HG02759 (cell line): ENCODE results near the gene RASSF7.

Experiments
- ATAC-seq: cut with Tn5 transposase; IDR thresholded peaks from one replicate; pipeline ENCODE4 v1.9.1; 2021; ENCODE audit warnings: mild to moderate bottlenecking, moderate library complexity; ENCODE audit not compliant: unreplicated experiment

RASSF7 gene

GRCh38 chr11:532986-533585, 27.7 kb upstream of the RASSF7 start:
- no peak for ATAC-seq

GRCh38 chr11:533586-534395, 27.0 kb upstream of the RASSF7 start:
- ATAC-seq, result no peak

- peak; percentile 1 for ATAC-seq
Measured at GRCh38 chr11:534396-535209, 26.2 kb upstream of the RASSF7 start.

GRCh38 chr11:535210-535518, 25.6 kb upstream of the RASSF7 start:
- ATAC-seq, result no peak

GRCh38 chr11:535519-536454, 25.0 kb upstream of the RASSF7 start, which contains the start of gene HRAS:
HRAS (minus strand) TSS chr11:535576.
- ATAC-seq, result peak; percentile 74

GRCh38 chr11:536841-537621, 23.7 kb upstream of the RASSF7 start, which contains the start of gene LRRC56:
LRRC56 (plus strand) TSS chr11:537527; CDS start chr11:540685, 3,158 bp downstream.
- peak; percentile 56 for ATAC-seq

- ATAC-seq, result no peak
Measured at GRCh38 chr11:537622-538430, 22.9 kb upstream of the RASSF7 start.

- ATAC-seq, result no peak
Measured at GRCh38 chr11:538431-539051, 22.2 kb upstream of the RASSF7 start.

GRCh38 chr11:539971-540481, 20.7 kb upstream of the RASSF7 start:
- ATAC-seq, result no peak

- ATAC-seq, result no peak
Measured at GRCh38 chr11:540583-541432, 20.0 kb upstream of the RASSF7 start.

- ATAC-seq, result no peak
Measured at GRCh38 chr11:541433-541885, 19.3 kb upstream of the RASSF7 start.

GRCh38 chr11:544817-545166, 16.0 kb upstream of the RASSF7 start:
- no peak for ATAC-seq

GRCh38 chr11:545171-545570, 15.6 kb upstream of the RASSF7 start:
- no peak for ATAC-seq

GRCh38 chr11:548700-549603, 11.8 kb upstream of the RASSF7 start:
- no peak for ATAC-seq

- no peak for ATAC-seq
Measured at GRCh38 chr11:550021-550745, 10.6 kb upstream of the RASSF7 start.

- ATAC-seq, result no peak
Measured at GRCh38 chr11:550746-551085, 10.1 kb upstream of the RASSF7 start.
